HepG2 (cell line): ENCODE data around the gene SLC44A4. TPM values are rescaled to one million over a fixed set of nuclear protein-coding genes. Genes with fewer than 3 reads are reported as not detected.
A peak's percentile ranks its signal among the peaks of the same experiment; 100 is the strongest.

ENCODE experiments used
- AKNA ChIP-seq: sonication (generic); formaldehyde crosslinking; IDR thresholded peaks from 2 replicates; pipeline ENCODE4 v1.4.0; 2020; ENCODE audit warnings: missing genetic modification reagents, borderline replicate concordance
- ARID3A ChIP-seq: IDR thresholded peaks from 2 replicates; pipeline ENCODE4 v1.6.1; 2012; ENCODE audit warnings: low read depth, low read length, improper control_type of control experiment
- BHLHE40 ChIP-seq: IDR thresholded peaks from 2 replicates; pipeline ENCODE4 v1.6.1; 2011; ENCODE audit warnings: low read length, improper control_type of control experiment
- DRAP1 ChIP-seq: IDR thresholded peaks from 2 replicates; pipeline ENCODE4 v1.6.1; 2016; ENCODE audit warnings: missing genetic modification reagents, missing compliant biosample characterization
- ELF1 ChIP-seq: sonication (generic); formaldehyde crosslinking; IDR thresholded peaks from 2 replicates; pipeline ENCODE4 v1.4.0; 2020; ENCODE audit warnings: missing genetic modification reagents
- KLF11 ChIP-seq: IDR thresholded peaks from 2 replicates; pipeline ENCODE4 v1.6.1; 2016; ENCODE audit warnings: missing compliant biosample characterization
- KMT2B ChIP-seq: IDR thresholded peaks from 2 replicates; pipeline ENCODE4 v1.6.1; 2016; ENCODE audit warnings: missing genetic modification reagents, missing compliant biosample characterization
- MXD3 ChIP-seq: IDR thresholded peaks from 2 replicates; pipeline ENCODE4 v1.6.1; 2016; ENCODE audit warnings: mild to moderate bottlenecking, missing biosample characterization, missing genetic modification reagents
- NR2F6 ChIP-seq, 2 experiments: IDR thresholded peaks; 2 replicates each; pipeline ENCODE4 v1.6.1; 2016; ENCODE audit warnings: antibody characterized with exemption in 1 of 2, mild to moderate bottlenecking in 1 of 2
- RERE ChIP-seq: IDR thresholded peaks from 2 replicates; pipeline ENCODE4 v1.6.1; 2016; ENCODE audit warnings: low read depth, missing genetic modification reagents, missing compliant biosample characterization
- SAP130 ChIP-seq: IDR thresholded peaks from 2 replicates; pipeline ENCODE4 v1.6.1; 2016; ENCODE audit warnings: low read depth
- ZNF33A ChIP-seq: sonication (generic); formaldehyde crosslinking; IDR thresholded peaks from 2 replicates; pipeline ENCODE4 v1.5.1; 2020; ENCODE audit warnings: missing genetic modification reagents, mild to moderate bottlenecking, moderate library complexity, borderline replicate concordance
- ZNF484 ChIP-seq: sonication (generic); formaldehyde crosslinking; IDR thresholded peaks from 2 replicates; pipeline ENCODE4 v1.5.1; 2020; ENCODE audit warnings: mild to moderate bottlenecking, low read depth, missing genetic modification reagents, borderline replicate concordance
- ZNF564 ChIP-seq: sonication (generic); formaldehyde crosslinking; IDR thresholded peaks from 2 replicates; pipeline ENCODE4 v1.8.1; 2023; ENCODE audit warnings: mild to moderate bottlenecking, missing genetic modification reagents
- ZSCAN29 ChIP-seq: sonication (generic); formaldehyde crosslinking; conservative IDR thresholded peaks from 2 replicates; pipeline ENCODE4 v1.4.0; 2020; ENCODE audit warnings: mild to moderate bottlenecking, missing genetic modification reagents
- polyA plus RNA-seq, 8 experiments: library from polyadenylated mRNA; depleted of rRNA in 3 of 8; stranded (reverse) in 7 of 8; unstranded in 1 of 8; fragments of >200 nt; fragmentation: Illumina TruSeq in 4 of 8; extraction: Trizol in 4 of 8; gene quantifications; 2 replicates each; pipeline versions ENCODE4 v1.2.1 to v1.2.3, GENCODE V29; 2011 to 2016; ENCODE audit warnings: low read depth in 4 of 8, missing spikeins in 1 of 8, mixed read lengths in 1 of 8; ENCODE audit not compliant: insufficient read depth in 1 of 8
- total RNA-seq, 5 experiments: library from RNA; depleted of rRNA; stranded (reverse); fragments of >200 nt; fragmentation: Illumina TruSeq; extraction: Trizol; gene quantifications; 2 replicates each; pipeline ENCODE4 v1.2.3, GENCODE V29; 2016; ENCODE audit warnings: low read depth in 1 of 5

Gene SLC44A4
- total and polyA plus RNA-seq, 2 of the 13 experiments (the other 11 are each of a cell fraction or from before 2014, with no cell fraction given): 3.5 to 5.9 TPM

GRCh38 chr6:31865205-31866118, 13.3 kb downstream of the SLC44A4 start (continued):
- peak; percentile 85 for TF ChIP-seq RERE (CRISPR knock-in tag)
- no peak for TF ChIP-seq KLF11 (CRISPR knock-in tag)
- peak; percentile 32 for TF ChIP-seq ELF1
- TF ChIP-seq NR2F6 (IDR thresholded peaks at IDR 0.05): peak; percentile 98
- peak; percentile 99 for TF ChIP-seq NR2F6 (CRISPR knock-in tag; IDR thresholded peaks at IDR 0.05)
- TF ChIP-seq ARID3A: peak; percentile 64
- TF ChIP-seq ZNF33A (CRISPR knock-in tag): no peak
- TF ChIP-seq DRAP1 (CRISPR knock-in tag): peak; percentile 56
- peak; percentile 63; the same call in 1 of the 2 replicates for TF ChIP-seq BHLHE40
- TF ChIP-seq ZSCAN29 (CRISPR knock-in tag): peak; percentile 69
- no peak for TF ChIP-seq AKNA (CRISPR knock-in tag)
- 0 out of 2 replicates have a peak, but pooled peaks have one; percentile 3 for TF ChIP-seq ZNF564 (CRISPR knock-in tag)
- peak; percentile 40; the same call in 1 of the 2 replicates for TF ChIP-seq KMT2B (CRISPR knock-in tag)
- no peak for TF ChIP-seq ZNF484
- no peak; the same call in 1 of the 2 replicates for TF ChIP-seq MXD3 (CRISPR knock-in tag)
- TF ChIP-seq SAP130: peak; percentile 96
